Lung (tissue), 12 donors: ENCODE data around the gene HSF2BP. TPM values are rescaled to one million over a fixed set of nuclear protein-coding genes. Genes with fewer than 3 reads are reported as not detected.
A peak's percentile ranks its signal among the peaks of the same experiment; 100 is the strongest.

Experiments
- ATAC-seq: fragments of 200-7000 bp; cut with Tn5 transposase; one replicate; pipeline ENCODE4 v1.9.1; 2020; ENCODE audit warnings: moderate number of reproducible peaks; ENCODE audit not compliant: insufficient read depth, low FRiP score
- DNase-seq, 3 donors: peaks; one replicate each; pipeline ENCODE4 v3.0.0-alpha.2; 2013 to 2017
- H3K27ac ChIP-seq, 2 donors: one replicate each; pipeline ENCODE4 v1.5.1; 2013; ENCODE audit warnings: mild to moderate bottlenecking in 2 of 2, moderate library complexity in 2 of 2, control low read depth in 1 of 2, inconsistent platforms in 1 of 2, low read depth in 1 of 2, low read length in 1 of 2
- H3K27me3 ChIP-seq, 3 donors: one replicate each; pipeline ENCODE4 v1.5.1; 2013; ENCODE audit warnings: low read length in 2 of 3; ENCODE audit not compliant: control insufficient read depth in 3 of 3, insufficient read depth in 3 of 3
- H3K36me3 ChIP-seq, 4 donors: one replicate each; pipeline ENCODE4 v1.5.1; 2013; ENCODE audit warnings: low read length in 4 of 4, mild to moderate bottlenecking in 1 of 4, moderate library complexity in 1 of 4; ENCODE audit not compliant: control insufficient read depth in 4 of 4, insufficient read depth in 4 of 4
- H3K4me1 ChIP-seq, 5 donors: one replicate each; pipeline ENCODE4 v1.5.1; 2013; ENCODE audit warnings: low read length in 5 of 5, mild to moderate bottlenecking in 2 of 5, moderate library complexity in 1 of 5; ENCODE audit not compliant: control insufficient read depth in 5 of 5, insufficient read depth in 5 of 5
- H3K4me3 ChIP-seq: one replicate; pipeline ENCODE4 v1.5.1; 2013; ENCODE audit warnings: mild to moderate bottlenecking, control low read depth, moderate library complexity
- H3K9ac ChIP-seq, 2 donors: one replicate each; pipeline ENCODE4 v1.5.1; 2013; ENCODE audit warnings: low read length in 2 of 2, control low read depth in 1 of 2; ENCODE audit not compliant: insufficient read depth in 1 of 2
- H3K9me3 ChIP-seq, 4 donors: one replicate each; pipeline ENCODE4 v1.5.1; 2013; ENCODE audit warnings: low read length in 3 of 4, mild to moderate bottlenecking in 1 of 4, moderate library complexity in 1 of 4; ENCODE audit not compliant: control insufficient read depth in 4 of 4, insufficient read depth in 3 of 4
- WGBS, 2 donors: extraction: QIAGEN DNeasy Blood & Tissue Kit; methylation state at CpG; one replicate each; pipeline ENCODE4 v1.1.7; 2013; 5-methylcytosine and 5-hydroxymethylcytosine counted together
- polyA plus RNA-seq, 2 donors: library from polyadenylated mRNA; stranded (reverse); fragments of 200-250 nt; gene quantifications; one replicate each; pipeline ENCODE4 v1.2.1, GENCODE V29; 2013
- total RNA-seq, 2 donors: library from RNA; depleted of rRNA in 1 of 2; stranded (reverse); fragments of >200 nt in 1 of 2; gene quantifications; one replicate each; pipeline ENCODE4 v1.2.1, GENCODE V29; 2014 to 2021
- TF ChIP-seq, protein P1 (sequence below): IDR thresholded peaks from 2 replicates; pipeline ENCODE4 v1.5.1; 2012; ENCODE audit warnings: mild to moderate bottlenecking; ENCODE audit errors: control extremely low read depth, extremely low read depth
- donor health status: control.
- donor health status: control.
- donor health status: Bipolar disorder and iron deficiency.
- donor health status: healthy.
- donor health status: DM: yes; HTN: yes; CAD: no.

The HSF2BP gene
- total and polyA plus RNA-seq, 4 donors = 0.46 to 0.71 (median 0.57) TPM

- TF ChIP-seq, protein P1, sequence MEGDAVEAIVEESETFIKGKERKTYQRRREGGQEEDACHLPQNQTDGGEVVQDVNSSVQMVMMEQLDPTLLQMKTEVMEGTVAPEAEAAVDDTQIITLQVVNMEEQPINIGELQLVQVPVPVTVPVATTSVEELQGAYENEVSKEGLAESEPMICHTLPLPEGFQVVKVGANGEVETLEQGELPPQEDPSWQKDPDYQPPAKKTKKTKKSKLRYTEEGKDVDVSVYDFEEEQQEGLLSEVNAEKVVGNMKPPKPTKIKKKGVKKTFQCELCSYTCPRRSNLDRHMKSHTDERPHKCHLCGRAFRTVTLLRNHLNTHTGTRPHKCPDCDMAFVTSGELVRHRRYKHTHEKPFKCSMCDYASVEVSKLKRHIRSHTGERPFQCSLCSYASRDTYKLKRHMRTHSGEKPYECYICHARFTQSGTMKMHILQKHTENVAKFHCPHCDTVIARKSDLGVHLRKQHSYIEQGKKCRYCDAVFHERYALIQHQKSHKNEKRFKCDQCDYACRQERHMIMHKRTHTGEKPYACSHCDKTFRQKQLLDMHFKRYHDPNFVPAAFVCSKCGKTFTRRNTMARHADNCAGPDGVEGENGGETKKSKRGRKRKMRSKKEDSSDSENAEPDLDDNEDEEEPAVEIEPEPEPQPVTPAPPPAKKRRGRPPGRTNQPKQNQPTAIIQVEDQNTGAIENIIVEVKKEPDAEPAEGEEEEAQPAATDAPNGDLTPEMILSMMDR = no peak
- no peak for DNase-seq
- WGBS, 2 donors = 43 to 60% methylated on average over 19 of the region's 19 CpGs
- no peaks in the 10 kb centered on the region for H3K36me3 ChIP-seq
- H3K9me3 ChIP-seq = no peaks in the 10 kb centered on the region
- peak overlapping the region in 1 of 2 donors; percentile 2 for H3K9ac ChIP-seq
- no peak for ATAC-seq
- H3K27me3 ChIP-seq = no peaks in the 10 kb centered on the region
- H3K4me3 ChIP-seq = no peak overlapping the region
- peaks cover 0 to 27% (median 3%) of the 10 kb centered on the region in 5 donors for H3K4me1 ChIP-seq
- peak overlapping the region in 1 of 2 donors; percentile 66 for H3K27ac ChIP-seq
Measured at GRCh38 chr21:43574741-43575472, 84.4 kb downstream of the HSF2BP start.

- Histone ChIP-seq H3K27ac (no peak overlapping the region), H3K9ac (no peak overlapping the region), H3K9me3 (no peaks in the 10 kb centered on the region), H3K4me3 (no peak overlapping the region), H3K4me1 (peaks cover 0 to 17% (median 3%) of the 10 kb centered on the region in 5 donors), H3K27me3 (no peaks in the 10 kb centered on the region), H3K36me3 (no peaks in the 10 kb centered on the region)
- WGBS, 2 donors = 92 to 94% methylated on average over 7 of the region's 7 CpGs
- TF ChIP-seq, protein P1 = no peak
- no peak for DNase-seq
- no peak for ATAC-seq
Measured at GRCh38 chr21:43573921-43574320, 85.4 kb downstream of the HSF2BP start.

- DNase-seq (no peak), ATAC-seq (no peak)
- no peaks in the 10 kb centered on the region for H3K27me3 ChIP-seq
- WGBS, 2 donors = 83 to 88% methylated on average over 5 of the region's 5 CpGs
- H3K9me3 ChIP-seq = no peaks in the 10 kb centered on the region
- no peak overlapping the region for H3K27ac ChIP-seq
- TF ChIP-seq, protein P1 = no peak
- H3K4me3 ChIP-seq = no peak overlapping the region
- H3K9ac ChIP-seq = no peak overlapping the region
- no peaks in the 10 kb centered on the region for H3K36me3 ChIP-seq
- peaks cover 0 to 9% (median 3%) of the 10 kb centered on the region in 5 donors for H3K4me1 ChIP-seq
Measured at GRCh38 chr21:43572446-43572845, 86.8 kb downstream of the HSF2BP start.
